Skeletal muscle cell (primary cell): ENCODE measurements around the gene RTN4RL1.
A peak's percentile ranks its signal among the peaks of the same experiment; 100 is the strongest.
"Not testable (repeated sequence)": the region's sequence is repeated elsewhere in the genome, so short reads cannot be mapped to it uniquely, and the experiment has no call there.

Experiments used
- DNase-seq: peaks from one replicate; pipeline ENCODE4 v3.0.0-alpha.2; 2010; ENCODE audit warnings: low read depth
- H3K4me3 ChIP-seq: 2 replicates; pipeline ENCODE4 v1.5.1; 2011; ENCODE audit warnings: low read depth, mild to moderate bottlenecking, control low read depth, low read length, moderate library complexity

The RTN4RL1 gene

GRCh38 chr17:1989135-1989534, 36.0 kb downstream of the RTN4RL1 start:
- no peak overlapping the region for H3K4me3 ChIP-seq
- DNase-seq = peak; percentile 36

GRCh38 chr17:1986783-1987451, 38.2 kb downstream of the RTN4RL1 start:
- H3K4me3 ChIP-seq = no peak overlapping the region
- no peak for DNase-seq

GRCh38 chr17:1985686-1986085, 39.4 kb downstream of the RTN4RL1 start:
- no peak overlapping the region for H3K4me3 ChIP-seq
- no peak for DNase-seq

GRCh38 chr17:1985093-1985492, 40.0 kb downstream of the RTN4RL1 start:
- H3K4me3 ChIP-seq = no peak overlapping the region
- no peak for DNase-seq

GRCh38 chr17:1982793-1983366, 42.3 kb downstream of the RTN4RL1 start:
- H3K4me3 ChIP-seq, DNase-seq: not testable (repeated sequence)

GRCh38 chr17:1980665-1981250, 44.4 kb downstream of the RTN4RL1 start:
- H3K4me3 ChIP-seq = no peak overlapping the region
- no peak for DNase-seq

GRCh38 chr17:1979182-1979985, 45.8 kb downstream of the RTN4RL1 start:
- DNase-seq = no peak
- no peak overlapping the region for H3K4me3 ChIP-seq

- H3K4me3 ChIP-seq = no peak overlapping the region
- no peak for DNase-seq
These were observed 46.7 kb downstream of the RTN4RL1 start for GRCh38 chr17:1978396-1978949.

DNA sequence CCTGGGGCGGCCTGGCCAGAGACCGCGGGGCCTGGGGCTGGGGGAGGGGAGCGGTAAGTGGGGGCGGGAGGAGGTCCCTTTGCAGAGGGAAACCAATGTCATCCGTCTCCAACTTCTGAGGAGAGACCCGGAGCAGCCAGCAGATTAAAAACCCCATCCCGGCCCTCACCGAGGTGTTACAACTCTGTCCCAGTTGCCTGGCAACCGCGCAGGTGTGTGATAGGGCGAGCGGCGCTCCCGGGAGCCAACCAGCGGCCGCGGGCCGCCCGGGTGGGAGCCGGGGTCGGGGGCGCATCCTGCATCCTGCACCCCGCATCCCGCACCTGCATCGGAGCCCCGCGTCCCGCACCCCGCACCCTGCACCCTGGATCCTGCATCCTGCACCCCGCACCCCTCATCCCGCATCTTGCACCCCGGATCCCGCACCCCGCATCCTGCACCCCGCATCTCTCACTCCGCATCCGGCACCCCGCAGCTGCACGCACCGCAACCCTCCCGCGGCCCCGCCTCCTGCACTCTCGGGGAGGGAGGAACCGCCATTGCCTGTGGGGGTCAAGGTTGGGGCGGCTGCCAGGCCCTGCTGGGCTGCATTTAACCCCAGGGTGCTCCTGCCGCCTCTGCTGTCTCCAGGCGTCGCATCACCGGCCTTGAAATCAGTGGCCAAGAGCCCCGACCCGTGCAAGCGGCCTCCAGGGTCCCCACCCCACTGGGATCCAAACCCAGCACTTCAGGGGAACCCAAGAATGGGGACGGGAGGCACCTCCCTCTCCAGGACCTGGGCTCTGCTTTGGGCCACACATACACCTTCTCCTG, 47.3 kb downstream of the RTN4RL1 start:
- no peak overlapping the region for H3K4me3 ChIP-seq

GRCh38 chr17:1976683-1977064, 48.5 kb downstream of the RTN4RL1 start:
- H3K4me3 ChIP-seq = no peak overlapping the region
- DNase-seq = no peak

More for the DNA sequence above, 47.3 kb downstream of the RTN4RL1 start:
- no peak for DNase-seq

DNA sequence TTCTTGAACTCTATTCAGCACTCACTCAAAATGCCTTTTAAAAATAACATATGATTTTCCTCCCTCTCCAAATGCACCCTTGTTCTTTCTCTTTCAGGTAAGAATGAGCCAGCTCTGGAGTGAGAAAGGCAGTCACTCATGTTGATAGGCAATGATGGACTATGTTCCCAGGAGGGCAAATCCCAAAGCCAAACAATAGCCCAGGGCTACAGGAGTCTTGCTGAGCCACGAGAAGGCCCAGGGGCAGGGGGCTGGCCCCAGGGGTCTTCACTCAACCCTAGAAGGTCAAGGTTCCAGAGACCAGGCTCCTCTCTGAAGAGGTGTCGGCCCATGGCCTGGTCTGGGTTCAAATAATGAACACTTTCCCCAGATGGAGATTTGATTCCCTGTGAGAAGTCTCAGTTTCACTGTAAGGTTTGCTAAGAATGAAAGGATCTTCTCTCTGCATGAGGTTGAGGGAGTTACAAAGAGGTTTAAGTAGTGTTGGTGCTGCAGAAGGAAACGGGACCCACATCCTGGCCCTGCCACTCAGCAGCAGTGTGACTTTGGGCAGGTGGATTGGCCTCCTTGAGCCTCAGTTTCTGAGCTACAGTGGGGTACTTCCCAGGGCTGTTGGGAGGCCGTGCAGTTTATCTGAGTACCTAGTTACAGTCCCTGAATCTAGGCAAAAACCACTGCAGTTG, 49.0 kb downstream of the RTN4RL1 start:
- H3K4me3 ChIP-seq = no peak overlapping the region
- no peak for DNase-seq

DNA sequence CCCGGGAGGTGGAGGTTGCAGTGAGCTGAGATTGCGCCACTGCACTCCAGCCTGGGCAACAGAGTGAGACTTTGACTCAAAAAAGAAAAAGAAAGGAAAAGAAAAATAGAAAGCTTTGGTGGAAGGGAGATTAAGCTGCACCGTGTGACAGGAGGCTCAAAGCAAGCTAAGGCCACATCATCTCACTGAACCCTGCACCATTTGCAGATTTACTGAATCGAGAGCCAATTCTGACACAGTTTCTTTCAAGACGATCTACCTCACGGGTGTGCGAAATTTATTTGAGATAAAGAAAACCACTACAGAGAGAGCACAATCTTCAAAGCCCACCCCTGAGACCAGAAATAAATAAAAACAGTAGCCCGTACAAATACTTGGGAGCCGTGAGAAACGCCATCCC, 49.6 kb downstream of the RTN4RL1 start:
- no peak for DNase-seq
- H3K4me3 ChIP-seq = no peak overlapping the region

GRCh38 chr17:1972487-1973160, 52.5 kb downstream of the RTN4RL1 start:
- no peak for DNase-seq
- no peak overlapping the region for H3K4me3 ChIP-seq

GRCh38 chr17:1970843-1971384, 54.2 kb downstream of the RTN4RL1 start:
- H3K4me3 ChIP-seq = no peak overlapping the region
- DNase-seq = no peak

DNA sequence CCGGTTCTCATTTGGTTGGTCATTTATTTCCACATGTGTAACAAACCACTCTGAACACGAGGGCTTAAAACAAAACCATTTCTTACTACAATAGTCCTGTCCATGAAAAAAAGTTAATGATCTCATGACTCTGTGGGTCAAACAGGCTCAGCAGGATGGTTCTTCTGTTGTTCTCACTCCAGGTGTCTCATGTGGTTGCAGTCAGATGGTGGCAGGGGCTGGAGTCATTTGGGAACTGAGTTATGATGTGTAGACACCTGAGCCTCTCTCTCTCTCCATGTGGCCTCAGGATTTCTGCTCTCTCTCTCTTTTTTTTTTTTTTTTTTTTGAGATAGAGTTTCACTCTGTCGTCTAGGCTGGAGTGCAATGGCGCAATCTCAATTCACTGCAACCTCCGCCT, 55.4 kb downstream of the RTN4RL1 start:
- no peak for DNase-seq

DNA sequence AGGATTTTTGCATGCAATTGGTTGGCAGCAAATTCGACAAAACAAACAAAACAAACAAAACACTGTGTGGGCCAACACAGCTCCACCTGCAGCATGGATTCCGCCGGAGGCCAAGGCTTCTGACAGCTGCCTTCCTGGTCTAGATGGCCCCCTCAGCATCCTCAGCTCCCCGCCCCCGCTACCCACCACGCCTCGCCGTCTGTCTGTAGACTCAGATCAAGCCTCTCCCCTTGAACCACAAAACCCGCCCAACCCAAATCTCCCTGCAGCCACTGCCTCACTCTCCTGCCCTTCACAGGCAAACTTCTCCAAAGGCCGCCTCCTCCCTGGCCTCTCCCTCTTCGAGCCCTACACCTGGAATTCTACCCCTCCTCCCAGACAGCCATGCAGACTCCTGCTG, 57.9 kb downstream of the RTN4RL1 start:
- no peak overlapping the region for H3K4me3 ChIP-seq
- DNase-seq = no peak

More for the DNA sequence above, 55.4 kb downstream of the RTN4RL1 start:
- H3K4me3 ChIP-seq = no peak overlapping the region

- no peak overlapping the region for H3K4me3 ChIP-seq
- DNase-seq = no peak
These were observed 58.7 kb downstream of the RTN4RL1 start for GRCh38 chr17:1966274-1967086.
